Regular cardiac myocyte (primary cell): ENCODE measurements around the gene LCE2D. TPM values are rescaled to one million over a fixed set of nuclear protein-coding genes. Genes with fewer than 3 reads are reported as not detected.

Experiments used
- total RNA-seq: library from RNA; depleted of rRNA; stranded (reverse); fragments of >200 nt; gene quantifications from 2 replicates; pipeline ENCODE4 v1.2.3, GENCODE V29; 2014

The LCE2D gene, protein sequence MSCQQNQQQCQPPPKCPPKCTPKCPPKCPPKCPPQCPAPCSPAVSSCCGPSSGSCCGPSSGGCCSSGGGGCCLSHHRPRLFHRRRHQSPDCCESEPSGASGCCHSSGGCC
- not detected in 2 replicates for total RNA-seq

DNA sequence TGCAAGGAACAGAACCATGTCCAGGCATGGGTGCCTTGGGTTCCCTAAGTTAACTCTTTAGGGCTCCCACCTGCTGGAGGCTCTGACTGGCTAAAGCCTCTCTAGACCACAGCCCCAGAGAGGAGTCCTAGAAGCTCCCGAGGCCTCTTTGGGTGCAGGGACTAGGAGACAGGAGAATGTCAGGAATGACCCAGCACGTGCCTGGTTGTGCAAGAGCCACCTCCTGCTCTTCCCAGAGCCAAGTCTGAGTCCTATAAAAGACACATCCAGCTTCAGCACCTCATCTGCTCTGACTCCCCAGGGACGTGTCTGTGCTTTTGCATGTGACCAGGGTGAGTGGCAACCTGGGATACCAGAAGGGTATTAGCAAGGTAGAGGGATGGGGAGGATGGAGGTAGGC, at the start of gene LCE2D:
TSS of gene LCE2D (plus strand) at position 283 of the 400 bp plus-strand sequence. CDS start 726 bp downstream, outside the sequence.

GRCh38 chr1:152613511-152613910, 49.7 kb upstream of the LCE2D start, which contains the start of gene LCE3B:
Gene LCE3B (plus strand): TSS chr1:152613811. CDS start chr1:152613811, 0 bp downstream.

GRCh38 chr1:152622803-152623202, 40.4 kb upstream of the LCE2D start, which contains the start of gene LCE3A:
Gene LCE3A (minus strand): TSS chr1:152623103. CDS start chr1:152623103, 0 bp downstream.

DNA sequence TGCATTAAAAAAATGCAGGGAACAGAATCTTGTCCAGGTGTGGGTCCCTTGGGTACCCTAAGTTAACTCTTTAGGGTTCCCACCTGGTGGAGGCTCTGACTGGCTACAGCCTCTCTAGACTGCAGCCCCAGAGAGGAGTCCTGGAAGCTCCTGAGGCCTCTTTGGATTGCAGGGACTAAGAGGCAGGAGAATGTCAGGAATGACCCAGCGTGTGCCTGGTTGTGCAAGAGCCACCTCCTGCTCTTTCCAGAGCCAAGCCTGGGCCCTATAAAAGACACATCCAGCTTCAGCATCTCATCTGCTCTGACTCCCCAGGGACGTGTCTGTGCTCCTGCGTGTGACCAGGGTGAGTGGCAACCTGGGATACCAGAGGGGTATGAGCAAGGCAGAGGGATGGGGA, 11.8 kb downstream of the LCE2D start, which contains the start of gene LCE2C:
TSS of gene LCE2C (plus strand) at position 297 of the 400 bp plus-strand sequence. CDS start 737 bp downstream, outside the sequence.

DNA sequence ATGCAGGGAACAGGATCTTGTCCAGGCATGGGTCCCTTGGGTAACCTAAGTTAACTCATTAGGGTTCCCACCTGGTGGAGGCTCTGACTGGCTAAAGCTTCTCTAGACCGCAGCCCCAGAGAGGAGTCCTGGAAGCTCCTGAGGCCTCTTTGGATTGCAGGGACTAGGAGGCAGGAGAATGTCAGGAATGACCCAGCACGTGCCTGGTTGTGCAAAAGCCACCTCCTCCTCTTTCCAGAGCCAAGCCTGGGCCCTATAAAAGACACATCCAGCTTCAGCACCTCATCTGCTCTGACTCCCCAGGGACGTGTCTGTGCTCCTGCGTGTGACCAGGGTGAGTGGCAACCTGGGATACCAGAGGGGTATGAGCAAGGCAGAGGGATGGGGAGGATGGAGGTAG, 22.6 kb downstream of the LCE2D start, which contains the start of gene LCE2B:
TSS of gene LCE2B (plus strand) at position 301 of the 400 bp plus-strand sequence. CDS start 721 bp downstream, outside the sequence.

DNA sequence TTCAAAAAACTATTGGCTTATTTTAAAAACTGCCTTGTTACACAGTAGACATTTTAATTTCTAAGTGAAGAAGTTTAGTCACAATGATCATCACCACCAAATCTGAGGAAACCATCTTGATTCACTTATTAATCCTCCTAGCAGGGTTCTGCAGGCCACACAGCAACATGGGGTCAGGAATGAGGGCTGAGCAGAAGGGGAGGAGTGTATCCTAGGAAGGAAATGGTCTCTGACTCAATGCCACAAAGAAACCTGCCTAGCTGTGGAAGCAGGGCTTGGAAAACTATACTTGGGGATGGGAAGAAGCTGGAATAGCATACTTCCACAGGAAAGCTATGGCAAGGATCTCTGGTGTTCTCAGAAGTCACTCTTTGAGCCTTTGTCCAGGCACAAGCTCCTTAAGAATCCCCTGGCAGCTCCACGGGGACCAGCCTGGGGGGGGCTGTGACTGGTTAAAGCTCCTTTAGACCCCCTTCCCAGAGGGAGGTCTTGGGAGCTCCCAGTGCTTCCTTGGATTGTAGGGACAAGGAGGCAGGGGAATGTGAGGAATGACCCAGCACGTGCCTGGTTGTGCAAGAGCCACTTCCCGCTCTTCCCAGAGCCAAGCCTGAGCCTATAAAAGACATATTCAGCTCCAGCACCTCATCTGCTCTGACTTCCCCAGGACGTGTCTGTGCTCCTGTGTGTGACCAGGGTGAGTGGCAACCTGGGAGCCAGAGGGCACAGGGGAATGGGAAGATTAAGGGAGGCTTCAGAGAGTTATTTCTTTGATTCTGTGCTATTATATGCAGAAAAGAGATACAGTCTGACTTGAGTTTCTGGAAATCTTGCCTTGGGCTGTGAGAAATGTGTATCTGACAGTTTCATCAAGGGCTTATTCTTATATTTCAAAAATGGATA, 34.8 kb downstream of the LCE2D start, which contains the start of gene LCE2A:
TSS of gene LCE2A (plus strand) at position 645 of the 900 bp plus-strand sequence. CDS start 557 bp downstream, outside the sequence.

GRCh38 chr1:152707860-152708259, 44.7 kb downstream of the LCE2D start, which contains the start of gene LCE4A:
Gene LCE4A (plus strand): TSS chr1:152708160. CDS start chr1:152709076, 916 bp downstream.

Other genes with a start within 250 kb of the LCE2D start
- gene CRNN, start 249.1 kb upstream of the LCE2D start, total RNA-seq: not detected in 2 replicates
- gene LCE5A, start 152.6 kb upstream of the LCE2D start, total RNA-seq: not detected in 2 replicates
- gene CRCT1, start 148.9 kb upstream of the LCE2D start, total RNA-seq: not detected in 2 replicates
- not detected in 2 replicates for gene LCE3E, start 96.6 kb upstream of the LCE2D start, total RNA-seq
- gene LCE3D, start 82.9 kb upstream of the LCE2D start, total RNA-seq: not detected in 2 replicates
- gene LCE3C, start 63.1 kb upstream of the LCE2D start, total RNA-seq: not detected in 2 replicates
- gene LCE3B, start 49.6 kb upstream of the LCE2D start, total RNA-seq: not detected in 2 replicates
- gene LCE3A, start 40.3 kb upstream of the LCE2D start, total RNA-seq: not detected in 2 replicates
- not detected in 2 replicates for gene LCE2C, start 11.9 kb downstream of the LCE2D start, total RNA-seq
- gene LCE2B, start 22.7 kb downstream of the LCE2D start, total RNA-seq: not detected in 2 replicates
- not detected in 2 replicates for gene LCE2A, start 35.0 kb downstream of the LCE2D start, total RNA-seq
- not detected in 2 replicates for gene LCE4A, start 44.8 kb downstream of the LCE2D start, total RNA-seq
- gene KPRP, start 94.6 kb downstream of the LCE2D start, total RNA-seq: not detected in 2 replicates
- not detected in 2 replicates for gene LCE1F, start 111.8 kb downstream of the LCE2D start, total RNA-seq
- gene LCE1E, start 122.9 kb downstream of the LCE2D start, total RNA-seq: not detected in 2 replicates
- not detected in 2 replicates for gene LCE1D, start 133.3 kb downstream of the LCE2D start, total RNA-seq
- gene LCE1C, start 143.3 kb downstream of the LCE2D start, total RNA-seq: not detected in 2 replicates
- gene LCE1B, start 148.6 kb downstream of the LCE2D start, total RNA-seq: not detected in 2 replicates
- gene LCE1A, start 164.1 kb downstream of the LCE2D start, total RNA-seq: not detected in 2 replicates
- gene LCE6A, start 179.5 kb downstream of the LCE2D start, total RNA-seq: not detected in 2 replicates
- not detected in 2 replicates for gene LCE7A, start 196.6 kb downstream of the LCE2D start, total RNA-seq
- not detected in 2 replicates for gene SMCP, start 214.9 kb downstream of the LCE2D start, total RNA-seq
- gene IVL, start 245.2 kb downstream of the LCE2D start, total RNA-seq: not detected in 2 replicates